NCI-H2107 treated with DMSO at 0.1 percent for 48 hours (cell line): ENCODE measurements around the gene PFKL.
A peak's percentile ranks its signal among the peaks of the same experiment; 100 is the strongest.

Source experiments
- DNase-seq: peaks from one replicate; lab custom pipeline; 2025; ENCODE audit not compliant: unreplicated experiment; lab: John Stamatoyannopoulos, UW

The PFKL gene

GRCh38 chr21:44325386-44326271 lies 25.8 kb downstream of the PFKL start:
- no peak for DNase-seq

GRCh38 chr21:44326272-44326647 lies 26.4 kb downstream of the PFKL start:
- DNase-seq: no peak

GRCh38 chr21:44326716-44327602 lies 27.1 kb downstream of the PFKL start:
- DNase-seq: no peak

GRCh38 chr21:44327603-44327974 lies 27.7 kb downstream of the PFKL start:
- no peak for DNase-seq

- DNase-seq: no peak
Observed at GRCh38 chr21:44328242-44328895, 28.5 kb downstream of the PFKL start.

GRCh38 chr21:44329086-44329889 lies 29.4 kb downstream of the PFKL start:
- peak; percentile 58 for DNase-seq

GRCh38 chr21:44329971-44330681 lies 30.3 kb downstream of the PFKL start:
- DNase-seq: no peak

- DNase-seq: no peak
Observed at GRCh38 chr21:44330698-44331097, 30.8 kb downstream of the PFKL start.

GRCh38 chr21:44331209-44331608 lies 31.4 kb downstream of the PFKL start:
- no peak for DNase-seq

GRCh38 chr21:44331650-44332307 lies 31.9 kb downstream of the PFKL start:
- no peak for DNase-seq

- no peak for DNase-seq
Observed at GRCh38 chr21:44332383-44332782, 32.5 kb downstream of the PFKL start.

GRCh38 chr21:44332965-44333364 lies 33.1 kb downstream of the PFKL start:
- DNase-seq: no peak

GRCh38 chr21:44333509-44334328 lies 33.9 kb downstream of the PFKL start:
- no peak for DNase-seq

- DNase-seq: no peak
Observed at GRCh38 chr21:44334329-44335030, 34.6 kb downstream of the PFKL start.

GRCh38 chr21:44335266-44336059 lies 35.6 kb downstream of the PFKL start:
- no peak for DNase-seq

- DNase-seq: no peak
Observed at GRCh38 chr21:44337449-44337848, 37.6 kb downstream of the PFKL start.
